CD14-positive monocyte (primary cell): ENCODE results near the gene CENPM. TPM values are rescaled to one million over a fixed set of nuclear protein-coding genes. Genes with fewer than 3 reads are reported as not detected.

ENCODE experiments used
- DNase-seq, 3 donors: peaks; one replicate each; pipeline ENCODE4 v3.0.0-alpha.2; 2011 to 2022
- H2AFZ ChIP-seq: 2 replicates; pipeline ENCODE4 v1.6.0; 2012; ENCODE audit warnings: mild to moderate bottlenecking, low read depth, low read length, inconsistent platforms; ENCODE audit not compliant: insufficient read depth, poor library complexity, severe bottlenecking
- H3K27ac ChIP-seq, 2 donors: 1 replicate in 1 of 2; 2 replicates in 1 of 2; pipeline ENCODE4 v1.5.1; 2012 to 2013; ENCODE audit warnings: low read length in 2 of 2, control low read depth in 1 of 2, inconsistent platforms in 1 of 2, low read depth in 1 of 2, mild to moderate bottlenecking in 1 of 2
- H3K27me3 ChIP-seq, 2 donors: one replicate each; pipeline versions ENCODE4 v1.6.0 to v1.6.1; 2011 to 2013; ENCODE audit warnings: low read length in 2 of 2; ENCODE audit not compliant: control insufficient read depth in 2 of 2, insufficient read depth in 2 of 2
- H3K36me3 ChIP-seq, 2 donors: replicated peaks in 1 of 2; 1 replicate in 1 of 2; 2 replicates in 1 of 2; pipeline versions ENCODE4 v1.5.1 to v1.6.1; 2012 to 2013; ENCODE audit warnings: low read length in 2 of 2, control low read depth in 1 of 2, inconsistent platforms in 1 of 2, mild to moderate bottlenecking in 1 of 2; ENCODE audit not compliant: insufficient read depth in 2 of 2, control insufficient read depth in 1 of 2
- H3K4me1 ChIP-seq, 2 donors: 1 replicate in 1 of 2; 2 replicates in 1 of 2; pipeline versions ENCODE4 v1.5.1 to v1.6.1; 2012 to 2013; ENCODE audit warnings: low read length in 2 of 2, control low read depth in 1 of 2, inconsistent platforms in 1 of 2, mild to moderate bottlenecking in 1 of 2, moderate library complexity in 1 of 2; ENCODE audit not compliant: insufficient read depth in 2 of 2, control insufficient read depth in 1 of 2
- H3K4me2 ChIP-seq: replicated peaks from 2 replicates; pipeline ENCODE3; 2012; ENCODE audit warnings: low read length, moderate library complexity, mild to moderate bottlenecking; ENCODE audit not compliant: poor library complexity, severe bottlenecking; ENCODE audit errors: extremely low read depth
- H3K4me3 ChIP-seq, 3 experiments: fragments of 200-600 bp in 1 of 3; sonication (generic) in 1 of 3; replicated peaks in 1 of 3; 1 replicate in 2 of 3; 2 replicates in 1 of 3; pipeline ENCODE4 v1.5.1; 2011 to 2013; ENCODE audit warnings: low read length in 3 of 3, mild to moderate bottlenecking in 3 of 3, control low read depth in 2 of 3, low read depth in 2 of 3, inconsistent platforms in 1 of 3, moderate library complexity in 1 of 3
- H3K79me2 ChIP-seq: 2 replicates; pipeline ENCODE4 v1.6.0; 2012; ENCODE audit warnings: mild to moderate bottlenecking, control low read depth, inconsistent platforms, low read length, moderate library complexity; ENCODE audit not compliant: insufficient read depth
- H3K9ac ChIP-seq: 2 replicates; pipeline ENCODE4 v1.6.0; 2017; ENCODE audit warnings: low read length, mild to moderate bottlenecking; ENCODE audit not compliant: insufficient read depth, poor library complexity, severe bottlenecking
- H3K9me3 ChIP-seq, 2 donors: replicated peaks in 1 of 2; 1 replicate in 1 of 2; 2 replicates in 1 of 2; pipeline versions ENCODE4 v1.5.1 to v1.6.1; 2012 to 2013; ENCODE audit warnings: low read length in 2 of 2, control low read depth in 1 of 2; ENCODE audit not compliant: control insufficient read depth in 1 of 2, insufficient read depth in 1 of 2
- H4K20me1 ChIP-seq: 2 replicates; pipeline ENCODE4 v1.6.0; 2012; ENCODE audit warnings: mild to moderate bottlenecking, low read length, control low read depth, moderate library complexity; ENCODE audit not compliant: insufficient read depth
- H3K27ac Mint-ChIP-seq, 7 donors: one replicate each; pipeline ENCODE4 v1.8.0; 2020; ENCODE audit warnings: mild to moderate bottlenecking in 7 of 7, mixed read lengths in 7 of 7, moderate library complexity in 6 of 7, inconsistent platforms in 2 of 7
- H3K27me3 Mint-ChIP-seq, 3 donors: one replicate each; pipeline ENCODE4 v1.8.0; 2021 to 2022; ENCODE audit warnings: low read depth in 3 of 3, mild to moderate bottlenecking in 3 of 3, mixed read lengths in 3 of 3, moderate library complexity in 3 of 3, inconsistent platforms in 1 of 3
- H3K36me3 Mint-ChIP-seq, 2 donors: one replicate each; pipeline ENCODE4 v1.8.0; 2020; ENCODE audit warnings: mixed read lengths in 2 of 2, inconsistent platforms in 1 of 2, mild to moderate bottlenecking in 1 of 2
- H3K4me1 Mint-ChIP-seq: one replicate; pipeline ENCODE4 v1.8.0; 2020; ENCODE audit warnings: mild to moderate bottlenecking, mixed read lengths
- H3K4me3 Mint-ChIP-seq, 2 donors: one replicate each; pipeline ENCODE4 v1.8.0; 2020; ENCODE audit warnings: mild to moderate bottlenecking in 2 of 2, mixed read lengths in 2 of 2, moderate library complexity in 1 of 2
- H3K9me3 Mint-ChIP-seq, 7 donors: one replicate each; pipeline ENCODE4 v1.8.0; 2020 to 2022; ENCODE audit warnings: mixed read lengths in 7 of 7, mild to moderate bottlenecking in 6 of 7, moderate library complexity in 6 of 7, inconsistent platforms in 2 of 7
- CTCF ChIP-seq: fragments of 200-600 bp; IDR thresholded peaks from one replicate; pipeline ENCODE4 v1.8.0; 2022; ENCODE audit warnings: antibody characterized with exemption, mild to moderate bottlenecking
- WGBS: methylation state at CpG from one replicate; pipeline ENCODE4 v1.1.5; 2013; ENCODE audit warnings: missing lambda C conversion rate; ENCODE audit not compliant: insufficient coverage; 5-methylcytosine and 5-hydroxymethylcytosine counted together
- intact Hi-C, 2 donors: fragments of 100-400 bp; cut with micrococcal nuclease; formaldehyde crosslinking; loops; one replicate each; pipeline versions ENCODE4 v1.15.0 to v1.15.1; 2023
- polyA plus RNA-seq, 3 donors: library from polyadenylated mRNA; depleted of rRNA in 1 of 3; unstranded in 2 of 3; stranded (reverse) in 1 of 3; fragments of 300-500 nt in 2 of 3; fragments of >200 nt in 1 of 3; fragmentation: Illumina TruSeq in 2 of 3; gene quantifications; 1 replicate in 2 of 3; 2 replicates in 1 of 3; pipeline ENCODE4 v1.2.3, GENCODE V29; 2012 to 2021

Gene CENPM
- polyA plus RNA-seq, 3 donors = 0.20 TPM; not detected in 2

- no peak overlapping the region for H3K9ac ChIP-seq
- intact Hi-C loops = no loop called here
- peaks cover 0 to 3% (median 0%) of the 10 kb centered on the region in 7 donors for H3K9me3 Mint-ChIP-seq
- H3K4me1 ChIP-seq = peaks cover 9 to 14% of the 10 kb centered on the region in 2 donors
- H3K27ac ChIP-seq = peak overlapping the region in 1 of 2 donors; percentile 3
- no peak overlapping the region for H3K4me2 ChIP-seq
- peaks cover 11 to 12% (median 12%) of the 10 kb centered on the region in 3 donors for H3K27me3 Mint-ChIP-seq
- TF ChIP-seq CTCF = no peak
- H3K4me3 Mint-ChIP-seq = no peak overlapping the region
- no peaks in the 10 kb centered on the region for H3K9me3 ChIP-seq
- no peak overlapping the region for H3K4me3 ChIP-seq
- H4K20me1 ChIP-seq = no peaks in the 10 kb centered on the region
- H3K79me2 ChIP-seq = no peaks in the 10 kb centered on the region
- 63% methylated on average over 5 of the region's 6 CpGs for WGBS
- H3K27me3 ChIP-seq = no peaks in the 10 kb centered on the region
- no peaks in the 10 kb centered on the region for H3K36me3 Mint-ChIP-seq
- DNase-seq = no peak
- no peaks in the 10 kb centered on the region for H3K36me3 ChIP-seq
- peaks cover 16% of the 10 kb centered on the region for H3K4me1 Mint-ChIP-seq
- H2AFZ ChIP-seq = peak overlapping the region; percentile 52
- peak overlapping the region in 1 of 7 donors; percentile 27 for H3K27ac Mint-ChIP-seq
Observed at GRCh38 chr22:41983513-41984405, 36.8 kb upstream of the CENPM start.

- H3K4me3 Mint-ChIP-seq = no peak overlapping the region
Observed at GRCh38 chr22:41982865-41983264, 35.9 kb upstream of the CENPM start.

More at GRCh38 chr22:41982865-41983264, 35.9 kb upstream of the CENPM start:
- peaks cover 0 to 3% (median 0%) of the 10 kb centered on the region in 7 donors for H3K9me3 Mint-ChIP-seq
- H3K27me3 Mint-ChIP-seq = peaks cover 18 to 20% (median 19%) of the 10 kb centered on the region in 3 donors
- intact Hi-C loops = no loop called here
- peaks cover 16% of the 10 kb centered on the region for H3K4me1 Mint-ChIP-seq
- Histone ChIP-seq H3K27me3 (peaks cover 2 to 8% of the 10 kb centered on the region in 2 donors), H3K4me3 (no peak overlapping the region), H3K4me2 (no peak overlapping the region), H3K79me2 (no peaks in the 10 kb centered on the region), H3K4me1 (peaks cover 9 to 14% of the 10 kb centered on the region in 2 donors), H3K36me3 (no peaks in the 10 kb centered on the region), H2AFZ (no peak overlapping the region), H3K9ac (no peak overlapping the region), H4K20me1 (no peaks in the 10 kb centered on the region), H3K27ac (no peak overlapping the region), H3K9me3 (no peaks in the 10 kb centered on the region)
- no peak overlapping the region for H3K27ac Mint-ChIP-seq
- no peak for DNase-seq
- WGBS = 82% methylated on average over 4 of the region's 5 CpGs
- no peak for TF ChIP-seq CTCF
- H3K36me3 Mint-ChIP-seq = no peaks in the 10 kb centered on the region
